ENCODE results near the gene SPR.

Gene SPR

DNA sequence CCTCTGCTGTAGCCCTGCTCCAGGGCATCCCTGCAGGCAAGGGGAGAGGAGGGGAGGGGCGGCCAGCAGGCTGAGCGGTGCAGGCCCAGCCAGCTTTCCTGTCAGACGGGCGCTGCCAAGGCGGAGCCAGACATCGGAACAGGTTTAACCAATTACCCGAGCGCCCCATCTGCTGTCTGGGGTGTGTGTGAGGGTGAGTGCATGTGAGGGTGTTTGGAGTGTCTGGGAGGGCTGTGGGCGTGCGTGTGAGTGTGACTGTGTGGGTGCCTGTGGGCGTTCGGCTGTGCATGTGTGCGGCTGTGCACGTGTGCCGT lies 50.1 kb downstream of the SPR start:
- peaks cover 31% of the 10 kb centered on the region for H3K27me3 ChIP-seq (ENCODE audit: control insufficient read depth, insufficient read depth, low read length)
- peaks cover 9% of the 10 kb centered on the region for H3K4me1 ChIP-seq (ENCODE audit: control insufficient read depth, insufficient read depth, low read length)
- no peaks in the 10 kb centered on the region for H3K36me3 ChIP-seq (ENCODE audit: control insufficient read depth, insufficient read depth, low read length)
- H3K4me3 ChIP-seq (ENCODE audit: low read depth, low read length): no peak overlapping the region
- no peaks in the 10 kb centered on the region for H3K9me3 ChIP-seq (ENCODE audit: control insufficient read depth, insufficient read depth, low read length)
- H3K9ac ChIP-seq (ENCODE audit: low read depth, low read length): no peak overlapping the region

DNA sequence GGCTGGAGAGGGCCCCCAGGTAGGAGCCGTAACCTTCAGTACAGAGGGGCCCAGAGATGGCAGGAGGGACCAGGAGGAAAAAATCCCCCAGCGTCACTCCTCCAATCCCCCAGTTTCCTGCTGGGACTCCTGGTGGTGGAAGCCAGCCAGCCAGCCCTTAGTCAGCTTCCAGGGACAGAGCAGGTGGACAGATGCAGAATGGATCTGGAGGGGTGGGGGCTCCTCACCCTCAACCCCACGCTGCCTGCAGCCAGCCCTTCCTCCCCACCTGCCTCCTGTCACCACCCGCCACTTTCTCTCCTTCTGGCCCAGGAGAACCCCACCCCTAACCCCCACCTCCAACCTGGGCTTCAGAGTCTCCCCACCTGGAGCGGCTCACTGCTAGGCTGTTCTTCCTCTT lies 51.2 kb downstream of the SPR start:
- Histone ChIP-seq H3K36me3 (ENCODE audit: control insufficient read depth, insufficient read depth, low read length) (no peaks in the 10 kb centered on the region), H3K9ac (ENCODE audit: low read depth, low read length) (no peak overlapping the region), H3K4me3 (ENCODE audit: low read depth, low read length) (no peak overlapping the region), H3K9me3 (ENCODE audit: control insufficient read depth, insufficient read depth, low read length) (no peaks in the 10 kb centered on the region), H3K4me1 (ENCODE audit: control insufficient read depth, insufficient read depth, low read length) (peaks cover 9% of the 10 kb centered on the region), H3K27me3 (ENCODE audit: control insufficient read depth, insufficient read depth, low read length) (peaks cover 25% of the 10 kb centered on the region)

DNA sequence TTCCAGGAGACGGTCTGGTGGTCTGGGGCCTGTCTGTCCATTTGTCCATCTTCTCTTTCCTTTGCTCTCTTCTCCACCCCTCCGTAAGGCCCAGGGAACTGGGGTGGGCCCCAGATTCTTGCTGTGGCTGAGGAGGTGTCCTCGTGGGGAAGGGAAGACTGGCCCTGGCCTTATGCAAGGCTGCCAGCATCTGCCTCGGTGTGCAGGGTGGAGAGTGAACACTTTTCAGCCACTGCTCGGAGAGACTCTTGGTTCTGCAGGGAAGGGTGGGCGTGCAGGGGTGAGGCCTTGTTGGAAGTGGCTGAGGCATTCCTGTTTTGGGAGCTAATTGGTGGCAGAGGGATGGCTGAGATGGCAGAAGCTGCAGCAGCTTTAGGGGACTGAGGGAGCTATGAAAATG lies 53.2 kb downstream of the SPR start:
- H3K27me3 ChIP-seq (ENCODE audit: control insufficient read depth, insufficient read depth, low read length): peaks cover 15% of the 10 kb centered on the region
- H3K4me3 ChIP-seq (ENCODE audit: low read depth, low read length): no peak overlapping the region
- no peaks in the 10 kb centered on the region for H3K36me3 ChIP-seq (ENCODE audit: control insufficient read depth, insufficient read depth, low read length)
- H3K9me3 ChIP-seq (ENCODE audit: control insufficient read depth, insufficient read depth, low read length): no peaks in the 10 kb centered on the region
- H3K9ac ChIP-seq (ENCODE audit: low read depth, low read length): no peak overlapping the region
- H3K4me1 ChIP-seq (ENCODE audit: control insufficient read depth, insufficient read depth, low read length): peaks cover 9% of the 10 kb centered on the region

DNA sequence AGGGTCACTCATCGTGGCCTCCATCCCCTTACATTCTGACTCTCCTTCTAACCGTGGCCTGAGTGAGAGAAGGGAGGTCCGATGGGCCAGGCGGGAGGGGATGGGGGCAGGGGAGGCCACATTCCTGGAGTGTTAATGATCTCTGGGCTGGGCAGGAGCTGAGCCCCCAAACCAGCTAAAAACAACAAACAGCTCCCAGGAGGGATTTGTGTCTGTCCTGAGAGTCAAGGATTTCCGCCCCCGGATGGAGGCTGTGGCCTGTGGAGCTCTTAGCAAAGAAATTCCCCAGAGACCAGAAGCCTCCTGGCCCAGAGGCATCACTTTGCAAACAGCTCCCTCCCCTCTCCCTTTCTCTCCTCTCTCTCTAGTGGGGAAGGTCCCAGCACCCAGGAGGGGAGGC lies 53.6 kb downstream of the SPR start:
- peaks cover 9% of the 10 kb centered on the region for H3K4me1 ChIP-seq (ENCODE audit: control insufficient read depth, insufficient read depth, low read length)
- H3K9ac ChIP-seq (ENCODE audit: low read depth, low read length): no peak overlapping the region
- no peaks in the 10 kb centered on the region for H3K9me3 ChIP-seq (ENCODE audit: control insufficient read depth, insufficient read depth, low read length)
- no peak overlapping the region for H3K4me3 ChIP-seq (ENCODE audit: low read depth, low read length)
- H3K27me3 ChIP-seq (ENCODE audit: control insufficient read depth, insufficient read depth, low read length): peaks cover 11% of the 10 kb centered on the region
- H3K36me3 ChIP-seq (ENCODE audit: control insufficient read depth, insufficient read depth, low read length): no peaks in the 10 kb centered on the region
